ENCODE measurements around the gene USH1G.

The USH1G gene

GRCh38 chr17:74953134-74953687 is 30.2 kb upstream of the USH1G start:
- DNase-seq: no peak

GRCh38 chr17:74952431-74953133 is 29.5 kb upstream of the USH1G start:
- DNase-seq: no peak

GRCh38 chr17:74951680-74952421 is 28.8 kb upstream of the USH1G start:
- no peak for DNase-seq

- no peak for DNase-seq
Measured at GRCh38 chr17:74951065-74951464, 28.0 kb upstream of the USH1G start.

GRCh38 chr17:74950207-74950606 is 27.2 kb upstream of the USH1G start:
- no peak for DNase-seq

GRCh38 chr17:74949455-74950115 is 26.5 kb upstream of the USH1G start:
- no peak for DNase-seq

- DNase-seq: no peak
Measured at GRCh38 chr17:74947041-74947754, 24.1 kb upstream of the USH1G start.

- no peak for DNase-seq
Measured at GRCh38 chr17:74946641-74947040, 23.6 kb upstream of the USH1G start.

GRCh38 chr17:74945543-74945942 is 22.5 kb upstream of the USH1G start:
- no peak for DNase-seq

- DNase-seq: no peak
Measured at GRCh38 chr17:74943808-74944522, 20.9 kb upstream of the USH1G start.

- DNase-seq: no peak
Measured at GRCh38 chr17:74941128-74941725, 18.2 kb upstream of the USH1G start.

GRCh38 chr17:74939534-74939933 is 16.5 kb upstream of the USH1G start:
- no peak for DNase-seq

- DNase-seq: no peak
Measured at GRCh38 chr17:74938194-74938950, 15.3 kb upstream of the USH1G start.

- no peak for DNase-seq
Measured at GRCh38 chr17:74937064-74938051, 14.3 kb upstream of the USH1G start.

- DNase-seq: no peak
Measured at GRCh38 chr17:74936470-74936799, 13.4 kb upstream of the USH1G start.

GRCh38 chr17:74935585-74936469 is 12.8 kb upstream of the USH1G start, which contains the start of gene OTOP3:
Gene OTOP3 (plus strand): TSS chr17:74935898. CDS start chr17:74935922, 24 bp downstream.
- DNase-seq: no peak

- DNase-seq: no peak
Measured at GRCh38 chr17:74935048-74935447, 12.0 kb upstream of the USH1G start.

- DNase-seq: no peak
Measured at GRCh38 chr17:74930535-74931036, 7.5 kb upstream of the USH1G start.

- no peak for DNase-seq
Measured at GRCh38 chr17:74928786-74929185, 5.7 kb upstream of the USH1G start.

Data from activated naive CD4-positive, alpha-beta T cell (primary cell).